GM19463 (cell line): ENCODE measurements around the gene GABRB3.

Source experiments
- ATAC-seq: cut with Tn5 transposase; IDR thresholded peaks from one replicate; pipeline ENCODE4 v1.9.1; 2021; ENCODE audit warnings: mild to moderate bottlenecking, moderate library complexity; ENCODE audit not compliant: unreplicated experiment

The GABRB3 gene

GRCh38 chr15:26632500-26632899, 140.4 kb downstream of the GABRB3 start:
- no peak for ATAC-seq

- no peak for ATAC-seq
Measured at GRCh38 chr15:26631894-26632293, 141.0 kb downstream of the GABRB3 start.

GRCh38 chr15:26630857-26631256, 142.0 kb downstream of the GABRB3 start:
- no peak for ATAC-seq

GRCh38 chr15:26628879-26629529, 143.9 kb downstream of the GABRB3 start:
- ATAC-seq = no peak

GRCh38 chr15:26628071-26628470, 144.8 kb downstream of the GABRB3 start:
- ATAC-seq = no peak

- ATAC-seq = no peak
Measured at GRCh38 chr15:26624128-26624527, 148.7 kb downstream of the GABRB3 start.

- no peak for ATAC-seq
Measured at GRCh38 chr15:26623071-26623470, 149.8 kb downstream of the GABRB3 start.

- no peak for ATAC-seq
Measured at GRCh38 chr15:26621816-26622215, 151.1 kb downstream of the GABRB3 start.

- ATAC-seq = no peak
Measured at GRCh38 chr15:26620528-26621458, 152.1 kb downstream of the GABRB3 start.

- ATAC-seq = no peak
Measured at GRCh38 chr15:26615927-26616302, 157.0 kb downstream of the GABRB3 start.

GRCh38 chr15:26615188-26615926, 157.5 kb downstream of the GABRB3 start:
- no peak for ATAC-seq

GRCh38 chr15:26614734-26615133, 158.1 kb downstream of the GABRB3 start:
- ATAC-seq = no peak

GRCh38 chr15:26598704-26599103, 174.2 kb downstream of the GABRB3 start:
- no peak for ATAC-seq

GRCh38 chr15:26595611-26596010, 177.3 kb downstream of the GABRB3 start:
- ATAC-seq = no peak

- no peak for ATAC-seq
Measured at GRCh38 chr15:26590676-26591075, 182.2 kb downstream of the GABRB3 start.

GRCh38 chr15:26582840-26583239, 190.0 kb downstream of the GABRB3 start:
- ATAC-seq = no peak

- ATAC-seq = no peak
Measured at GRCh38 chr15:26580943-26581342, 191.9 kb downstream of the GABRB3 start.

- ATAC-seq = no peak
Measured at GRCh38 chr15:26572602-26573350, 200.1 kb downstream of the GABRB3 start.

- ATAC-seq = no peak
Measured at GRCh38 chr15:26571346-26571745, 201.5 kb downstream of the GABRB3 start.

GRCh38 chr15:26565542-26565941, 207.3 kb downstream of the GABRB3 start:
- ATAC-seq = no peak

GRCh38 chr15:26564361-26564760, 208.5 kb downstream of the GABRB3 start:
- ATAC-seq = no peak
